Measurements from ENCODE around the gene GDF7. TPM values are rescaled to one million over a fixed set of nuclear protein-coding genes. Genes with fewer than 3 reads are reported as not detected.

The GDF7 gene
- total and polyA plus RNA-seq, 10 of the 15 experiments (the other 5 are each of a cell fraction or from before 2014, with no cell fraction given): 0.02 to 0.11 (median 0.04) TPM; not detected in 1

DNA sequence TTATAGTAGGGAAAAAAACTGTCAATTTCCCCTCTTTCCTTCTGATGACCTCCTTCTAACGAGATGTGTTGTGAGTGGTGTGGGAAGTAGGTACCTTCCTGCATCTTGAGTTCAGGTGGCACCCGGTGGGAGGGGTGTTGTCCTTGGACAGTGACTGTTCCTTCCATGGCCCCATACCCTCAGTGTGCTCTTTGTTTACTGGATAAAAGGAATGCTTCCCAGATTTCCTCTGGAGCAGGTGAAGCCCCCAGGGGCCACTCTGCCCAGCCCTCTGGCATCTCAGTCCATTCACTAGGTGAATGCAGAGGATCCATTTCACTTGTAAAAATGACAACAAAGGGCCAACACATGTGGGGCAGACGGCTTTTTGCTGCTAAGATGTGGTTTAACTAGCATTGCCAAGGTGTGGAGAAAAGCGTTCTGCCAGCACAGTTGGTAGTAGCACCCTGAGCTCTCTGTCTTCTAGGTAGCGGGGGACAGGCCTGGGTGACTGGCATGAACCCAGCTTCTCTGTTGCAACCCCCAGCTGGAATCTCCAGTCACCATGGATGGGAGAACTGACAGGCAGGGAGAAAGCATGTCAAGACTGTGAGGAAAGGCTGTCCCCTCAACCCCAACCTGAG lies 6.9 kb downstream of the GDF7 start:
- WGBS (ENCODE audit: insufficient coverage, insufficient replicate concordance, low lambda C conversion rate, missing lambda C conversion rate): 71% methylated on average over 5 of the region's 5 CpGs
- intact Hi-C loops (cut with micrococcal nuclease; ENCODE audit: unreplicated experiment): no loop called here
- CTCF ChIA-PET: interaction anchor here (2.3 to 7.4 kb wide), 2 partner anchors 12 to 23 kb away, joined by 12 to 82 read pairs; partner anchors contain the start of gene HS1BP3
- POLR2A ChIA-PET: no interaction called here
- H2AFZ ChIP-seq (ENCODE audit: control insufficient read depth, low read depth, low read length): no peak overlapping the region
- no peaks in the 10 kb centered on the region; a peak in 1 of 4 replicates for H3K36me3 ChIP-seq (ENCODE audit: control insufficient read depth in 2 of 2, insufficient read depth in 2 of 2, low read length in 1 of 2)
- H3K27me3 ChIP-seq (replicated peaks in 1 of 2; ENCODE audit: control insufficient read depth in 2 of 2, insufficient read depth in 2 of 2, low read length in 1 of 2): peaks cover 5 to 8% of the 10 kb centered on the region in 2 experiments; a peak in 3 of 4 replicates
- no peaks in the 10 kb centered on the region for H4K20me1 ChIP-seq (ENCODE audit: control insufficient read depth, insufficient read depth)
- SMC1A ChIA-PET (ENCODE audit: uncharacterized antibody, unreplicated experiment): interaction anchor here (0.6 to 1.4 kb wide), 2 partner anchors 12 to 290 kb away, joined by 3 read pairs; no protein-coding TSS in a partner anchor
- in situ Hi-C loops (cut with MboI): loop anchor here (25.0 kb wide), 1 partner anchor 439 kb away; the partner anchor contains the start of gene TDRD15
- RAD21 ChIA-PET (ENCODE audit: unreplicated experiment): no interaction called here
- H3K4me1 ChIP-seq (ENCODE audit: control insufficient read depth, insufficient read depth, low read length): peaks cover 37% of the 10 kb centered on the region
- no peak overlapping the region for H3K9ac ChIP-seq (ENCODE audit: control insufficient read depth, insufficient read depth, low read length)
- no peak for DNase-seq (ENCODE audit: low read depth, low spot score)
- no peak for ATAC-seq
- H3K79me2 ChIP-seq (ENCODE audit: control insufficient read depth, insufficient read depth, low read length): no peaks in the 10 kb centered on the region
- no peak for FAIRE-seq
- no peaks in the 10 kb centered on the region; the same call in 2 of the 3 replicates for H3K9me3 ChIP-seq (replicated peaks; ENCODE audit: control insufficient read depth, insufficient read depth, low read length)
- no peak overlapping the region for H3K4me3 ChIP-seq
- no peak overlapping the region for H3K4me2 ChIP-seq (ENCODE audit: control insufficient read depth, insufficient read depth)
- no peak overlapping the region for H3K27ac ChIP-seq (ENCODE audit: control insufficient read depth, insufficient read depth)
- no TSS peak for BruUV-seq (replicated peaks)
- TF ChIP-seq, protein P1, sequence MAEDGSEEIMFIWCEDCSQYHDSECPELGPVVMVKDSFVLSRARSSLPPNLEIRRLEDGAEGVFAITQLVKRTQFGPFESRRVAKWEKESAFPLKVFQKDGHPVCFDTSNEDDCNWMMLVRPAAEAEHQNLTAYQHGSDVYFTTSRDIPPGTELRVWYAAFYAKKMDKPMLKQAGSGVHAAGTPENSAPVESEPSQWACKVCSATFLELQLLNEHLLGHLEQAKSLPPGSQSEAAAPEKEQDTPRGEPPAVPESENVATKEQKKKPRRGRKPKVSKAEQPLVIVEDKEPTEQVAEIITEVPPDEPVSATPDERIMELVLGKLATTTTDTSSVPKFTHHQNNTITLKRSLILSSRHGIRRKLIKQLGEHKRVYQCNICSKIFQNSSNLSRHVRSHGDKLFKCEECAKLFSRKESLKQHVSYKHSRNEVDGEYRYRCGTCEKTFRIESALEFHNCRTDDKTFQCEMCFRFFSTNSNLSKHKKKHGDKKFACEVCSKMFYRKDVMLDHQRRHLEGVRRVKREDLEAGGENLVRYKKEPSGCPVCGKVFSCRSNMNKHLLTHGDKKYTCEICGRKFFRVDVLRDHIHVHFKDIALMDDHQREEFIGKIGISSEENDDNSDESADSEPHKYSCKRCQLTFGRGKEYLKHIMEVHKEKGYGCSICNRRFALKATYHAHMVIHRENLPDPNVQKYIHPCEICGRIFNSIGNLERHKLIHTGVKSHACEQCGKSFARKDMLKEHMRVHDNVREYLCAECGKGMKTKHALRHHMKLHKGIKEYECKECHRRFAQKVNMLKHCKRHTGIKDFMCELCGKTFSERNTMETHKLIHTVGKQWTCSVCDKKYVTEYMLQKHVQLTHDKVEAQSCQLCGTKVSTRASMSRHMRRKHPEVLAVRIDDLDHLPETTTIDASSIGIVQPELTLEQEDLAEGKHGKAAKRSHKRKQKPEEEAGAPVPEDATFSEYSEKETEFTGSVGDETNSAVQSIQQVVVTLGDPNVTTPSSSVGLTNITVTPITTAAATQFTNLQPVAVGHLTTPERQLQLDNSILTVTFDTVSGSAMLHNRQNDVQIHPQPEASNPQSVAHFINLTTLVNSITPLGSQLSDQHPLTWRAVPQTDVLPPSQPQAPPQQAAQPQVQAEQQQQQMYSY (CRISPR knock-in tag; IDR thresholded peaks at IDR 0.05): no peak
- no peak for TF ChIP-seq CHD2 (IDR thresholded peaks at IDR 0.05; ENCODE audit: borderline replicate concordance, low read depth, low read length)
- no peak for TF ChIP-seq IRF4 (IDR thresholded peaks at IDR 0.05; ENCODE audit: low read depth, low read length)
- TF ChIP-seq, protein P2, sequence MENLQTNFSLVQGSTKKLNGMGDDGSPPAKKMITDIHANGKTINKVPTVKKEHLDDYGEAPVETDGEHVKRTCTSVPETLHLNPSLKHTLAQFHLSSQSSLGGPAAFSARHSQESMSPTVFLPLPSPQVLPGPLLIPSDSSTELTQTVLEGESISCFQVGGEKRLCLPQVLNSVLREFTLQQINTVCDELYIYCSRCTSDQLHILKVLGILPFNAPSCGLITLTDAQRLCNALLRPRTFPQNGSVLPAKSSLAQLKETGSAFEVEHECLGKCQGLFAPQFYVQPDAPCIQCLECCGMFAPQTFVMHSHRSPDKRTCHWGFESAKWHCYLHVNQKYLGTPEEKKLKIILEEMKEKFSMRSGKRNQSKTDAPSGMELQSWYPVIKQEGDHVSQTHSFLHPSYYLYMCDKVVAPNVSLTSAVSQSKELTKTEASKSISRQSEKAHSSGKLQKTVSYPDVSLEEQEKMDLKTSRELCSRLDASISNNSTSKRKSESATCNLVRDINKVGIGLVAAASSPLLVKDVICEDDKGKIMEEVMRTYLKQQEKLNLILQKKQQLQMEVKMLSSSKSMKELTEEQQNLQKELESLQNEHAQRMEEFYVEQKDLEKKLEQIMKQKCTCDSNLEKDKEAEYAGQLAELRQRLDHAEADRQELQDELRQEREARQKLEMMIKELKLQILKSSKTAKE (IDR thresholded peaks at IDR 0.05; ENCODE audit: low read depth, poor library complexity, severe bottlenecking): no peak
- TF ChIP-seq, protein P3, sequence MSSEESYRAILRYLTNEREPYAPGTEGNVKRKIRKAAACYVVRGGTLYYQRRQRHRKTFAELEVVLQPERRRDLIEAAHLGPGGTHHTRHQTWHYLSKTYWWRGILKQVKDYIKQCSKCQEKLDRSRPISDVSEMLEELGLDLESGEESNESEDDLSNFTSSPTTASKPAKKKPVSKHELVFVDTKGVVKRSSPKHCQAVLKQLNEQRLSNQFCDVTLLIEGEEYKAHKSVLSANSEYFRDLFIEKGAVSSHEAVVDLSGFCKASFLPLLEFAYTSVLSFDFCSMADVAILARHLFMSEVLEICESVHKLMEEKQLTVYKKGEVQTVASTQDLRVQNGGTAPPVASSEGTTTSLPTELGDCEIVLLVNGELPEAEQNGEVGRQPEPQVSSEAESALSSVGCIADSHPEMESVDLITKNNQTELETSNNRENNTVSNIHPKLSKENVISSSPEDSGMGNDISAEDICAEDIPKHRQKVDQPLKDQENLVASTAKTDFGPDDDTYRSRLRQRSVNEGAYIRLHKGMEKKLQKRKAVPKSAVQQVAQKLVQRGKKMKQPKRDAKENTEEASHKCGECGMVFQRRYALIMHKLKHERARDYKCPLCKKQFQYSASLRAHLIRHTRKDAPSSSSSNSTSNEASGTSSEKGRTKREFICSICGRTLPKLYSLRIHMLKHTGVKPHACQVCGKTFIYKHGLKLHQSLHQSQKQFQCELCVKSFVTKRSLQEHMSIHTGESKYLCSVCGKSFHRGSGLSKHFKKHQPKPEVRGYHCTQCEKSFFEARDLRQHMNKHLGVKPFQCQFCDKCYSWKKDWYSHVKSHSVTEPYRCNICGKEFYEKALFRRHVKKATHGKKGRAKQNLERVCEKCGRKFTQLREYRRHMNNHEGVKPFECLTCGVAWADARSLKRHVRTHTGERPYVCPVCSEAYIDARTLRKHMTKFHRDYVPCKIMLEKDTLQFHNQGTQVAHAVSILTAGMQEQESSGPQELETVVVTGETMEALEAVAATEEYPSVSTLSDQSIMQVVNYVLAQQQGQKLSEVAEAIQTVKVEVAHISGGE (CRISPR knock-in tag; IDR thresholded peaks at IDR 0.05): no peak
- no peak for TF ChIP-seq KAT2A (conservative IDR thresholded peaks at IDR 0.05; ENCODE audit: control insufficient read depth, low read depth, low read length)
- TF ChIP-seq, protein P4, sequence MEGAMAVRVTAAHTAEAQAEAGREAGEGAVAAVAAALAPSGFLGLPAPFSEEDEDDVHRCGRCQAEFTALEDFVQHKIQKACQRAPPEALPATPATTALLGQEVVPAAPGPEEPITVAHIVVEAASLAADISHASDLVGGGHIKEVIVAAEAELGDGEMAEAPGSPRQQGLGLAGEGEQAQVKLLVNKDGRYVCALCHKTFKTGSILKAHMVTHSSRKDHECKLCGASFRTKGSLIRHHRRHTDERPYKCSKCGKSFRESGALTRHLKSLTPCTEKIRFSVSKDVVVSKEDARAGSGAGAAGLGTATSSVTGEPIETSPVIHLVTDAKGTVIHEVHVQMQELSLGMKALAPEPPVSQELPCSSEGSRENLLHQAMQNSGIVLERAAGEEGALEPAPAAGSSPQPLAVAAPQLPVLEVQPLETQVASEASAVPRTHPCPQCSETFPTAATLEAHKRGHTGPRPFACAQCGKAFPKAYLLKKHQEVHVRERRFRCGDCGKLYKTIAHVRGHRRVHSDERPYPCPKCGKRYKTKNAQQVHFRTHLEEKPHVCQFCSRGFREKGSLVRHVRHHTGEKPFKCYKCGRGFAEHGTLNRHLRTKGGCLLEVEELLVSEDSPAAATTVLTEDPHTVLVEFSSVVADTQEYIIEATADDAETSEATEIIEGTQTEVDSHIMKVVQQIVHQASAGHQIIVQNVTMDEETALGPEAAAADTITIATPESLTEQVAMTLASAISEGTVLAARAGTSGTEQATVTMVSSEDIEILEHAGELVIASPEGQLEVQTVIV (IDR thresholded peaks at IDR 0.05; ENCODE audit: borderline replicate concordance, partially characterized antibody): no peak
- no peak for TF ChIP-seq ZZZ3 (IDR thresholded peaks at IDR 0.05; ENCODE audit: control insufficient read depth, insufficient read length, low read depth)
- TF ChIP-seq ZNF622 (IDR thresholded peaks at IDR 0.05): no peak
- TF ChIP-seq MTA3 (IDR thresholded peaks at IDR 0.05; ENCODE audit: borderline replicate concordance, low read length): no peak
